NCI-H2029 (cell line): ENCODE results near the gene PCSK9.
"Not testable (repeated sequence)": the region's sequence is repeated elsewhere in the genome, so short reads cannot be mapped to it uniquely, and the experiment has no call there.

Experiments
- DNase-seq: peaks from one replicate; lab custom pipeline; 2025; lab: John Stamatoyannopoulos, UW

PCSK9 gene

DNA sequence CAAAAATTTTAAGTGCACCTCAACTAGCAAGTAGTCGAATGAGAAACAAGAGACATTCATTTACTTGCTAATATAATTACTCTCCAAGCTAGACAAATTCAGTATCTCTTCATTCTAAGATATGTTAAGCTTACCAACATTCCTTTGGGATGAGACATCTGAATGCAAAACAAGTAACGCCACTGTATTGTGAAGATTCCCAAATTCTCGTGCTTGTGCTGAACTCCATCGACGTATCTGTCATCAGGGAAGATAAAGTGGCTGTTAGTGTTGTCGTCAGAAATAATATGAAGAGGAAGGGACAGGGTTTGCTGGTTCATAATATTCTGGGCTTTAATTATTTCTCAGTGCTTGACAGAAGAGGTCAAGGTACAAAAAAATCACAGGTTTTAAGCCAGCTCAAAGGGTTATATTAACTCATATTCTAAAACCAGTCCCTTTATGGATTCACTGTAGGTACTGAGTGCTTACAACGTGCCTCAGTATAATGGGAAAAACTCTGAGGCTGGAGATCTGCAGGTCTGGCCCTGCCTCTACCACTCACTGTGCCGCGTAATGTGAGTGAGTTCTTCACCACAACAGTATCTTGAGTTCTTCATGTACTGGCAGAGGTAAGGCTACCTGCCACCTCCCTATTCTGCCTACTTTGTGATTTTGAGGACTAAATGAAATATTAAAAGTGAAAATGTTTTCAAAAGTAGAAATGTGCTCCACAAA, 42.0 kb downstream of the PCSK9 start:
- DNase-seq, result no peak

DNA sequence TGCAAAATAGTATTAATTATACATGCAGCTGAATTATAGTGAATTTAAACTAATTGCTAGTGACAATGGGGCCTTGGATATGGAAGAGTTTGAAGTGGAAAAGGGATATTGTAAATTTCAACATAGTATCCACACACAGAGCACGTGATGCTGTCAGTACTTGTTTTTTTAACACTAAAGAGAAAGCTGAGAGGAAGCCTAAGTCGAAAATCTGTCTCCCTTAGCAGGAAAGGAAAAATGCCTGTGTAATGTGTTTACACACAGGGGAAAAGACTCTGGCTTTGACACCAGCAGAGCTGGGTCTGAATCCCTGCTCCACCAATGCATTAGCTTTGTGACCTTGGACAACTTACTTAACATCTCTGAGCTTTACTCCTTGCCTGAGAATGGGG, 42.6 kb downstream of the PCSK9 start:
- DNase-seq, result no peak

DNA sequence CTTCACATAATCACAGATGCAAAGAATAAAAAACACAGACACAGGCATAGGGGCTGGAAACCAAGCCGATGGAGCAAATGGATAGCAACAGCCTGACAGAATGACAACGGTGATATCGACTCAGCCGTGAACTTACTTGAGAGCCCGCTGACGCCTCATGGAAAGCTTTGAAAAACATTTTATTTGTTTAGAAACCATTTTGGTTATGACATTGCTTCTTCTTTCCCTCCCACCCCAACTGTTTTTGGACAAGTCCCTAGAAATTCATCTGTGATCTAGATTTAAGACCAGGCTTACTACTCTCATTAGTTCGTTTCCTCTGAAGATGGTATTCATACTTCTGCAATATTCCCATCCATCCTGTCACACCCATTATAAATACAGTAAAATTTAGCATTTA, 44.9 kb downstream of the PCSK9 start:
- no peak for DNase-seq

DNA sequence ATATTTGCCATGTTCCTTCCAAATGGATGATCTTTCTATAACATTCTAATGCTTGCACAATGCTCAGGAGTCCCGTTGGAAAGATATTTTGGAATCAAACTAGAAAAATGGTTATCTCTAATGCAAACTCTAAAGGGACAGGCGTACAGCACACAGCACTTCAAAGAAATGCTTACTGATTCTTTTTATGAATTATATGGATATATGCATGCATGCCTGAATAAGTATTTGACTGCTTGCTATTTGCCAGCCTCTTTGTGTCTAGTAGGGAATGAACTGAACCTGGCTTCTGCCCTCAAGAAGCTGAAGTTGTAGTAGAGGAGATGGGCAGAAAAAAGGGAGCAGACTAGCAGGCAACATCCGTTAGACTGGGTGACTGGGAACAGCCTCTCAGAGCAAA, 48.1 kb downstream of the PCSK9 start:
- DNase-seq, result no peak

DNA sequence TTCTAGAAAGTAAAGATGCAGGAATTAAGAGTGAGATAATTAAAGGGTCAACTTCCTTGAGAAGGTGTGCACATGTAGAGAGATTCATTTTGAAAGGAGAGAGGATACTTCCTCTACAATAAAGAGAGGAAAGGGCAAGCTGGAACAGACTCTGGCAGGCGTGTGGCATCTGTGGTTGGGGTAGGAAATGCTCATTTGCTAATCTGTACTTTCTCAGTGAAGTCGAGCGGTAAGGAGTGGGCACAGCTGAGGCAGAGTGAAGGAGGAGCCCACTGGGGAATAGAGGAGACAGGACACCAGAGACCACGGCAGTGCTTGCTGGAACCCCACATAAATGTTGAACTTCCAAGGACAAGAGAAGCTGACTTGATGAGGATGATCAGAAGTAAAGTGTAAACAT, 49.1 kb downstream of the PCSK9 start:
- DNase-seq, result no peak

DNA sequence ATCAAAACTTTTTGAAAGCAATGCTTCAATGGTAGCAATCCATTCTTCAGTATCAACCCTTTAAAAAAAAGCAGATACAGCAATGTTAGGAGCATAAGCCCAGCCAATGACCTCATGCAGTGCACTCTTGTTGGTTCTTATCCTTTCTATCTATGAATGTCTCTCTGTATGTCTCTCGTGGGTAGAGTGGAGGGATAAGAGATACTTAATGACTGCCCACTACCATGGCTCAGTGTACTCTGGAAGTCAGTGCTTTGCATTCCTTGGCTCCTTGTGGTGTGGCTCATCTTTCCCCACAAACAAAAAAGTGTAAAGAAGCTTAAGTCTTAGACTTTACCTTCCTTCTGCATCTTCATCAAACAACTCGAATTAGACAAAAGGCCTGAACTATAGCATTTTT, 50.3 kb downstream of the PCSK9 start:
- DNase-seq, result no peak

DNA sequence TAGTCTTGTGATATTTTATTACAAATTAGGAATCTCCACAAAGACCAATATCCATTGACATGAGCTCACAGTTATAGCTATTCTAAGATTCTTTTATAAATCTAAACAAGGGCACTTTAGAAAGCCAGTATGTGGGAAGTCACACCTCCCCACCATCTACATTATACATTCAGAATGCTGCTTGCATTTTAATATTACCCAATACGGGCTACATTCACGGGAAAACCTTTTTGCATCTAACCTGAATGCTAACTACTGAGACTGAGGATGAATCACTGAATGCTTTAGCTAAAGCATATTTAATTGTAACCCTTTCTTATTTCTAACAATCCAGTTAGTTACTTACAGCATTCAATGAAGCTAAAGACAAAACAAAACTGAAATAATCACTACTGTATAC, 53.1 kb downstream of the PCSK9 start:
- no peak for DNase-seq

DNA sequence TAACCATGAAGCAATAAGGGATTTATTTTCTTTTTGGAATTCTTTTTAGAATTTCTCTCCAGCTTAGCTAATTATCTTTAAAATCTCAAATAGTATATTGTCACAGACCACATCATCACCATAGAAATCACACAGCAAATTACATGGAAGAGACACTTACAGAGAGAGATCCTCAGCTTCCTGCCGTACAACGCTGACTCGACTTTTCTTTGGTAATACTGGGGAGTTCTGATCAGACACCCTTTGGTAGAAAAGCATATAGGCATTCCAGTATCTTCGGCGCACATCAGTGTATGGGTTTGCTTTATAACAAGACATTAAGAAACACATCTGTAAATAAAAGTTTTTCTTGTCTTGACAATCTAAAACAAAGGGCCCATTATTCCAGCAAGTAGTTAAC, 55.7 kb downstream of the PCSK9 start:
- DNase-seq, result no peak

DNA sequence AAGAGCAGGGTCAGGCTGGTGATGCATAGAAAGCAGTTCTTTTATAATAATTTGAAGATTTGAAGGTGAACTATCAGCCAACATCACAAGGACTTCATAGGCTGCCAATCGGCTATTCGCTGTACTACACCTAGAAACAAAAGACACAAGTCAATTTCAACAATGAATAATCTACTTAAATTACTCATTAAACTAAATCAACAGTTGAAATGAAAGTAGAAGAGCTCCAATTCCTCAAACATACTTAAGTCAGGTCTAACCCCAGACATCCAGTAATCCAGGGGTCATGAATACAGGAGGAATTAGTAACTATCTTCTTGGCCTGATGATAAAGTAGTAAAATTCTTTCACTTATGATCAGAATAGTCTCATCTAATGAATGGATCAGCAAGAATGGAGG, 64.5 kb downstream of the PCSK9 start:
- DNase-seq, result no peak

DNA sequence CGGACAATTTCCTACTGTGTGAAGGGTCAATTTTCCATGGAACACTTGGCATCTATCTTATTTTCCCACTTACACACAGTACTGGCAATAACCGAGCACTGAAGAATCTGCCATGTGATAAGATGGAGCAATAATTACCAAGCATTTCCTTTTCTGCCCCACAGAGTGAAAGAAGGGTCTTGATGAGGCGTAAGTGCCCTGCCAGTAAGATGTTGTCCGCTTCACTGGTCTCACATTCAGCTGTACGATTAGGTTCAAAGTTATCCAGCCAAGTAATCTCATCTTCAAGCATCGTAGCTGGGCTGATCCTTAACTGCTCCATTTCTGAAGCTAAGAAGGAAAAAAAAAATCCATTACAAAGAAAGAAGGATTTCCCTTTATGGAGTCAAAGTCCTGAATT, 67.8 kb downstream of the PCSK9 start:
- DNase-seq, result no peak

DNA sequence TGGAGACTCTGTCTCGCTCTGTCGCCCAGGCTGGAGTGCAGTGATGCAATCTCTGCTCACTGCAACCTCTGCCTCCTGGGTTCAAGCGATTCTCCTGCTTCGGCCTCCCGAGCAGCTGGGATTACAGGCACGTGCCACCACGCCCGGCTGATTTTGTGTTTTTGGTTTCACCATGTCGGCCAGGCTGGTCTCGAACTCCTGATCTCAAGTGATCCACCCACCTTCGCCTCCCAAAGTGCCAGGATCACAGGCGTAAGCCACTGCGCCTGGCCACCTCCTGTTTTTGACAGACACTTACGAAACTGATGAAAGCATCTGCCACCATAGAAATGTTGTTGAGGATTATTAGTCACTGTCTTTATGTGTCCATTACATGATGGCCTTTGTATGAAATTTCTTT, 69.7 kb downstream of the PCSK9 start:
- not testable (repeated sequence) for DNase-seq
